Activated naive CD8-positive, alpha-beta T cell treated with anti-CD3 and anti-CD28 coated beads, Interleukin-2, amount 10 ng/mL, durations not matched to agents 7 days and 5 days (primary cell): Measurements from ENCODE around the gene RIT2. TPM values are rescaled to one million over a fixed set of nuclear protein-coding genes. Genes with fewer than 3 reads are reported as not detected.

Experiments used
- ATAC-seq: fragments of 150-1000 bp; cut with Tn5 transposase; one replicate; pipeline ENCODE4 v1.10.0; 2021; ENCODE audit warnings: low read depth, moderate library complexity
- POLR2A ChIA-PET: fragments of 350-600 bp; sonication (Branson Sonifier 250); formaldehyde crosslinking; loops from one replicate; lab custom pipeline; 2021; ENCODE audit warnings: antibody characterized with exemption; lab: Charles Lee
- DNase-seq: peaks from one replicate; pipeline ENCODE4 v3.0.0; 2021
- H3K27ac Mint-ChIP-seq: one replicate; pipeline ENCODE4 v1.8.0; 2022; ENCODE audit warnings: mild to moderate bottlenecking, mixed read lengths
- H3K27me3 Mint-ChIP-seq: one replicate; pipeline ENCODE4 v1.8.0; 2022; ENCODE audit warnings: mild to moderate bottlenecking, moderate library complexity, mixed read lengths
- H3K36me3 Mint-ChIP-seq: one replicate; pipeline ENCODE4 v1.8.0; 2021; ENCODE audit warnings: mild to moderate bottlenecking, mixed read lengths
- H3K4me1 Mint-ChIP-seq: one replicate; pipeline ENCODE4 v1.8.0; 2021; ENCODE audit warnings: mixed read lengths
- H3K4me3 Mint-ChIP-seq: one replicate; pipeline ENCODE4 v1.8.0; 2022; ENCODE audit warnings: mild to moderate bottlenecking, moderate library complexity, mixed read lengths
- H3K9me3 Mint-ChIP-seq: one replicate; pipeline ENCODE4 v1.8.0; 2021; ENCODE audit warnings: mixed read lengths
- total RNA-seq, 2 experiments: library from RNA; stranded (reverse); gene quantifications; one replicate each; pipeline ENCODE4 v1.2.3, GENCODE V29; 2021

RIT2 gene
- total RNA-seq, 2 experiments from 2014 or later = not detected

DNA sequence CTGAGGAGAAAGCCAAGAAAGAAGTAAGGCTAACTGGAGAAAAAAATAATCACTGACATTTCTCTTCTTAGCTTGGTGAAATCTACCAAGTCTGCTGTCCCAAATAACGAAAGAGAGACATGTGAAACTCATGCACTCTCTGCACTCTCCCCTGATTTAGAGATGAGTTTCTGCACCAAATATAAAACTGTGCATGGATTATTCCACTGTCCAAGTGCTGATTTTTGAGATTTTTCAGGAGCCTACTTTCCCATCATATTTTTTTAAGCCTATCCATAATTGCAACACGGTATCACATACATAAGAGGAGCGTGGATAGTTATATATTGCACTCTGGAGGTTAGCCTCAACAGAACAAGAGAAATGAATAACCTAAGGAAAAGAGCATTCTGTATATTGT is 10.0 kb upstream of the RIT2 start:
- no peak overlapping the region for H3K4me3 Mint-ChIP-seq
- H3K27ac Mint-ChIP-seq = no peak overlapping the region
- DNase-seq (no peak), ATAC-seq (no peak)
- H3K4me1 Mint-ChIP-seq = no peaks in the 10 kb centered on the region
- H3K9me3 Mint-ChIP-seq = no peaks in the 10 kb centered on the region
- no peaks in the 10 kb centered on the region for H3K36me3 Mint-ChIP-seq
- POLR2A ChIA-PET = no interaction called here
- no peaks in the 10 kb centered on the region for H3K27me3 Mint-ChIP-seq

DNA sequence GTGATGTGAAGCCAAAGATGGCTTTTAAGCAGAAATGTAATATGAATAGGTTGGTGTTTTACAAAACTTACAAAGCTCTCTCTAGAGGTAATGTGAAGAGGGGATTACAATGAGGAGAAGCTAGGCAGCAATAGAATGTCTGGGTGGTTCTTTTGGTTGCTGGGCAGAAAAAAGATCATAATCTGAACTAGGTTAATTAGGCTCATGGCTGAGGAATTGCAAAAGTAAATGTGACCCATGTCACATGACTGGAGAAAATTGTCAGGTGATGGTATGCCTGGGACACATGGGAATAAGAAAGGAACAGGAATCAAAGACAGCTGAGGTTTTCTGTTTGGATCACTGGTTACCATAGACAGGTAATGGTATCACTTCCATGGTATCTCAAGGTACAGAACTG is 7.5 kb upstream of the RIT2 start:
- H3K27me3 Mint-ChIP-seq = no peaks in the 10 kb centered on the region
- no peak overlapping the region for H3K4me3 Mint-ChIP-seq
- H3K9me3 Mint-ChIP-seq = no peaks in the 10 kb centered on the region
- POLR2A ChIA-PET = no interaction called here
- no peak for ATAC-seq
- no peak for DNase-seq
- H3K36me3 Mint-ChIP-seq = no peaks in the 10 kb centered on the region
- H3K4me1 Mint-ChIP-seq = no peaks in the 10 kb centered on the region
- H3K27ac Mint-ChIP-seq = no peak overlapping the region

GRCh38 chr18:43116699-43117294 is 1.3 kb upstream of the RIT2 start:
- H3K4me3 Mint-ChIP-seq = no peak overlapping the region
- POLR2A ChIA-PET = no interaction called here
- H3K27me3 Mint-ChIP-seq = no peaks in the 10 kb centered on the region
- ATAC-seq (no peak), DNase-seq (no peak)
- H3K4me1 Mint-ChIP-seq = no peaks in the 10 kb centered on the region
- no peaks in the 10 kb centered on the region for H3K9me3 Mint-ChIP-seq
- no peak overlapping the region for H3K27ac Mint-ChIP-seq
- H3K36me3 Mint-ChIP-seq = no peaks in the 10 kb centered on the region

DNA sequence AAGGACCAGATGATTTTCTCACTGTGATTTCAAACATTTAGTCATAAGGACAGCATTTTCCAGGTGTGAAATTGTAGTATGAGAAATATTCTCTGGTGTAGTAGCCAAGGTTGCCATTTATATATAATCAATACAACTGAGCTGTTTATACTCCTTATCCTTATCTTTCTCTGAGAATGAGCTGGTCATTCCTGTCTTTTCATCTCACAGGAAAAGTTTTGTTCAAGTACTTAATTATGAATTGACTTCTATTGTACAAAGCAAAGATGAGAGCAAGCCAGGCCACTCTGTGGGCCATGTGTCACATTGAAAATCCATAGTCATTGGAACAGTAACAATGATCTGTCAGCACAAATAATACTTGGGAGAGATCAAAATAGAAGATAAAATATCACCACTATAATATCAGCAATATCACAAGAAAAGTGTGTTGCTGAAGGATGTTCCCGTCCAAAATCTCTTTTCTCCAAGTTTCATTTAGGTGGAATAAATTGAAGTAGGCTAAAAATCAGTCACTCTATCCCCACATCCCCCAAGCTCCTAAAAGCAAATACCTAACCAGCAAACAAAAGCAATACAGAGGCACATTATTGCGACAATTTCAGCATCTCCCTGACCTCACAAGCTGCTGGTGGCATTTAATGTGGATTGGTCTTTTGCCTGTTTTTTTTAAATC is 2.1 kb downstream of the RIT2 start:
- ATAC-seq (no peak), DNase-seq (no peak)
- H3K36me3 Mint-ChIP-seq = no peaks in the 10 kb centered on the region
- H3K27me3 Mint-ChIP-seq = no peaks in the 10 kb centered on the region
- no peaks in the 10 kb centered on the region for H3K4me1 Mint-ChIP-seq
- POLR2A ChIA-PET = no interaction called here
- H3K27ac Mint-ChIP-seq = no peak overlapping the region
- no peaks in the 10 kb centered on the region for H3K9me3 Mint-ChIP-seq
- H3K4me3 Mint-ChIP-seq = no peak overlapping the region

DNA sequence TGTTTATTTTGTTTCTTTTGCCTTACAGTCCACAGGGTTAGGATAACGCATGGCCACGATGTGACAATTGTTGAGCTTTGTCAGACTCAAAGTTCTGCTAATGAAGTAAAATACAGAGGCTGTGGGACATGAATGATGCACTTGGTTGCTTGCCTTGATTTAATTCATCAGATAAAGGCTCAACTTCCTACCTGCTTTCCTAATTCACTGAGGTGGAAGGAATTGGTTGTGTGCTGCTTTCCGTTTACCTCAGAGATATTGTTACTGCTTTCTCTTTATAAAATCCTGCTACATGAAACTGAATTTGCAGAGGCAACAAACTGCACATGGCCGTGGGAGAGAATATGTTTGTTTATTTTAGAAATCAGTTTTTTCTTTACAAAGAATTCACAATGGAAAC is 6.6 kb downstream of the RIT2 start:
- ATAC-seq = no peak
- Mint-ChIP-seq H3K27ac (no peak overlapping the region), H3K36me3 (no peaks in the 10 kb centered on the region), H3K9me3 (no peaks in the 10 kb centered on the region), H3K4me1 (no peaks in the 10 kb centered on the region), H3K4me3 (no peak overlapping the region), H3K27me3 (no peaks in the 10 kb centered on the region)
- POLR2A ChIA-PET = no interaction called here
- DNase-seq = no peak

GRCh38 chr18:43108469-43108868 is 7.0 kb downstream of the RIT2 start:
- peaks cover under 1% of the 10 kb centered on the region for H3K9me3 Mint-ChIP-seq
- ATAC-seq (no peak), DNase-seq (no peak)
- no peak overlapping the region for H3K27ac Mint-ChIP-seq
- no peak overlapping the region for H3K4me3 Mint-ChIP-seq
- no peaks in the 10 kb centered on the region for H3K27me3 Mint-ChIP-seq
- H3K36me3 Mint-ChIP-seq = no peaks in the 10 kb centered on the region
- H3K4me1 Mint-ChIP-seq = no peaks in the 10 kb centered on the region
- POLR2A ChIA-PET = no interaction called here

- no peaks in the 10 kb centered on the region for H3K27me3 Mint-ChIP-seq
- ATAC-seq (no peak), DNase-seq (no peak)
- H3K9me3 Mint-ChIP-seq = peaks cover 8% of the 10 kb centered on the region
- H3K27ac Mint-ChIP-seq = no peak overlapping the region
- POLR2A ChIA-PET = no interaction called here
- H3K4me1 Mint-ChIP-seq = no peaks in the 10 kb centered on the region
- H3K4me3 Mint-ChIP-seq = no peak overlapping the region
- H3K36me3 Mint-ChIP-seq = no peaks in the 10 kb centered on the region
These were observed 21.8 kb downstream of the RIT2 start for GRCh38 chr18:43093646-43094045.

- DNase-seq (no peak), ATAC-seq (no peak)
- Mint-ChIP-seq H3K27ac (no peak overlapping the region), H3K9me3 (peaks cover 9% of the 10 kb centered on the region), H3K27me3 (no peaks in the 10 kb centered on the region), H3K36me3 (no peaks in the 10 kb centered on the region), H3K4me3 (no peak overlapping the region), H3K4me1 (no peaks in the 10 kb centered on the region)
- POLR2A ChIA-PET = no interaction called here
These were observed 22.9 kb downstream of the RIT2 start for GRCh38 chr18:43092539-43092938.

DNA sequence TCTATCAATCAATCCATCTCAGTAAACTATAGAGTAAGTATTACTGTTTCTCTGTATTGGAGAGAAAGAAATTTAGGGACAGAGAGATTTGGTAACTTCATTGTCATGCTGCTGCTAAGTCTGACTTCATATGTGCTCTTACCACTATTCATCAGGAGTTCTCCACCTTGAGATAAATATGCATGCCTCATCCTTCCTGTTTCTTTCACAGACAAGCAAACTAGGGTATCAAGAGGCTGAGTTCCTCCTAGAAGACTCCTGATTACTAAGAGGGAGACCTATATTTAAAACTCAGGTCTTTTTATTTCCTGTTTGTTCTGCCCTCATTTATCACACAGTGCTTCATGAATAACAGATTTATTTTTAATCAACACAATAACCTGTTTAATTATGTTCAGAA is 34.1 kb downstream of the RIT2 start:
- Mint-ChIP-seq H3K4me3 (no peak overlapping the region), H3K4me1 (no peaks in the 10 kb centered on the region), H3K36me3 (no peaks in the 10 kb centered on the region), H3K27ac (no peak overlapping the region), H3K27me3 (no peaks in the 10 kb centered on the region), H3K9me3 (peaks cover 3% of the 10 kb centered on the region)
- ATAC-seq (no peak), DNase-seq (no peak)
- POLR2A ChIA-PET = no interaction called here

- Mint-ChIP-seq H3K4me1 (no peaks in the 10 kb centered on the region), H3K4me3 (no peak overlapping the region), H3K36me3 (no peaks in the 10 kb centered on the region), H3K27me3 (no peaks in the 10 kb centered on the region), H3K27ac (no peak overlapping the region), H3K9me3 (peaks cover 3% of the 10 kb centered on the region)
- DNase-seq (no peak), ATAC-seq (no peak)
- POLR2A ChIA-PET = no interaction called here
These were observed 34.8 kb downstream of the RIT2 start for GRCh38 chr18:43080671-43081070.

DNA sequence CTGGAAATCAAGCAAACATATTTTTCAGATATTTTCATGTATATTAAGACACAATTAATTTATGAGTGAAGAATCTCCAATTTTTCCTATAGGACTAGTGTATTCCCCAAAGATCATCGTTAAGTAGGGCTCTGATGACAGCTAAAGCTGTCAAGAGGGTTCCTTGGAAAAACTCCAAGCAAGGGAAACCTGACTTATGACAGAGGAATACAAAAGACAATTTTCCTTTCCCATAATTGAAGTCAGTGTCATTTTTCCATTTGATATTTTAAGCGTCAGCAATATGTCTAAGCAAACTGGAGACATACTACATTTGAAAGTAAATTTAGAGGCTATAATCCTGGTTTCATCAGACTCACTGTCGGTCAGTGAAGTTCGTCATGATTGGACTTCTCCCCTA is 36.1 kb downstream of the RIT2 start:
- no peak overlapping the region for H3K4me3 Mint-ChIP-seq
- POLR2A ChIA-PET = no interaction called here

DNA sequence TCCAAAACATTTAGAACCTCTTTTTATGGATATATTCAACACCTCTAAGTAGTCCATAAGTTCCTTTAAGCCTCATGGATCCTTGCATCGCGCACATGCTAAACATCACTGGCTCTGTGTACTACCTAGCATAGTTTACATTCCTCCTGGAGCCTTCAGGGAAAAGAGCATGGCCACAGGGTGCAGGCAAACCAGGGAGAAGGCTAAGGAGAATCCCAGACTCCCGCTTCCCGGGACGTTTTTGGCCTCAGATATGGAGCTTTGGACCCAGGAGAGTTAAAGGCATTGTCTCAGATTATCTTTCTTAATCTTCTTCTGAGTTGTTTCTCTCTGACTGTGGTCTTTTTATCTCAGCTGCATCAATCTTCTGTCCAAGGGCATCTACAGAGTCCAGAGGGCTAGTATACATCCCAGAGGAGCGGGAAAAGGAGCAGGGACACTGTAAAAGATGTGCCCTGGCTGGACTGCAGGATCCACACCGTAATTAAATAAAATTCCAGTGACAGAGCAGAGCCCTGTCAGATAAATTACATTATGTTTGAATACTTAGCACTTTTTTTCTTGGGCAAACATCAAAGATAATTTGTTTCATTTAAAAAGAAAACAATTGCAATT is 36.9 kb downstream of the RIT2 start:
- POLR2A ChIA-PET = no interaction called here
- ATAC-seq = no peak

More for the DNA sequence above, 36.1 kb downstream of the RIT2 start:
- Mint-ChIP-seq H3K27me3 (no peaks in the 10 kb centered on the region), H3K36me3 (no peaks in the 10 kb centered on the region), H3K9me3 (peaks cover 6% of the 10 kb centered on the region), H3K4me1 (no peaks in the 10 kb centered on the region), H3K27ac (no peak overlapping the region)
- ATAC-seq (no peak), DNase-seq (no peak)

DNA sequence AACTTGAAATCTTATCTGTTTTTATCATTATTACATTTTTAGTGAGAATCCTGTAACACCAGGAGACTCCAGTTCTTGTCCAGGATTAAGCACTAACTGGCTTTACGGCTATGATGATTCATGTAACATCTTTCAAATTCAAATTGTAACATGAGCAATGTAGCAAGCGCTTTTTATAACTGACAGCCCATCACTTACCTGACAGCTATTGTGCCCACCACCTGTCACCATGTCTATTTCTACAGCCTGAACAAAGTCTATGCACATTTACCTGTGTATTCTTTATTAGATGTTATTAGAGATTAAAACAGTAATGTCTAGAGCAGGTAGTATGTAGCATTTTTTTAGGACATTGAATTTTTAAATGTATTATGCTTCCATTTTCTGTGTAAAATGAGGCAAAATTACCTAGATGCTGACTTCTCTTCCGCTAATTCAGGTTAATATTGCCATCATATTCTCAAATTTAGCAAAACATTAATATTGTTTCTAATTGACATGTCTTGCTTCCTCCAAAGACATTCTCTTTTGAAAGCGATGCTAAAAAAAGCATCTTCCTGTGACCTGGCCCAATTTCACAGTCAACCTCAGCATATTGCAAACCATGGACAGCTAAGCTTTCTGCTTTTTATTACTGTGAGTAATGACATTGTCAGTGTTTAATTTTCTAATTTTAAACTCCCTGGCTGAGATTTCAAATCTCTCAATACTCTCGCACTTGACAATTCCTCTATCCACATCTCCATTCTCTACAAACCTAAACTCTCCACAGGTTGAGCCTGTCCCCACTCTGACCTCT is 37.8 kb downstream of the RIT2 start:
- no peaks in the 10 kb centered on the region for H3K4me1 Mint-ChIP-seq
- H3K9me3 Mint-ChIP-seq = peaks cover 4% of the 10 kb centered on the region
- H3K4me3 Mint-ChIP-seq = no peak overlapping the region
- POLR2A ChIA-PET = no interaction called here
- no peak overlapping the region for H3K27ac Mint-ChIP-seq
- no peaks in the 10 kb centered on the region for H3K36me3 Mint-ChIP-seq
- DNase-seq (no peak), ATAC-seq (no peak)
- no peaks in the 10 kb centered on the region for H3K27me3 Mint-ChIP-seq

More for the DNA sequence above, 36.9 kb downstream of the RIT2 start:
- Mint-ChIP-seq H3K4me1 (no peaks in the 10 kb centered on the region), H3K4me3 (no peak overlapping the region), H3K9me3 (peaks cover 7% of the 10 kb centered on the region), H3K27me3 (no peaks in the 10 kb centered on the region), H3K27ac (no peak overlapping the region), H3K36me3 (no peaks in the 10 kb centered on the region)
- no peak for DNase-seq
